HEK293 (cell line): Measurements from ENCODE around the gene ACSBG1.

Source experiments
- ZBTB1 ChIP-seq: fragments of 450-650 bp; formaldehyde crosslinking; IDR thresholded peaks from 2 replicates; pipeline ENCODE4 v1.5.1; 2016; ENCODE audit warnings: missing biosample characterization, missing genetic modification characterization
- ZNF76 ChIP-seq: fragments of 450-650 bp; formaldehyde crosslinking; IDR thresholded peaks from 2 replicates; pipeline ENCODE4; 2016; ENCODE audit warnings: low read depth, missing biosample characterization, missing genetic modification characterization, borderline replicate concordance

- TF ChIP-seq ZNF76 (no peak), ZBTB1 (tag by site-specific recombination) (no peak)
Measured at GRCh38 chr15:78148392-78149067, 85.8 kb downstream of the ACSBG1 start.
